ENCODE results near the gene PITPNC1. TPM values are rescaled to one million over a fixed set of nuclear protein-coding genes. Genes with fewer than 3 reads are reported as not detected.
"Not testable (repeated sequence)": the region's sequence is repeated elsewhere in the genome, so short reads cannot be mapped to it uniquely, and the experiment has no call there.

Gene PITPNC1
- total and polyA plus RNA-seq, 8 donors = 9.7 to 21.9 (median 11.3) TPM

DNA sequence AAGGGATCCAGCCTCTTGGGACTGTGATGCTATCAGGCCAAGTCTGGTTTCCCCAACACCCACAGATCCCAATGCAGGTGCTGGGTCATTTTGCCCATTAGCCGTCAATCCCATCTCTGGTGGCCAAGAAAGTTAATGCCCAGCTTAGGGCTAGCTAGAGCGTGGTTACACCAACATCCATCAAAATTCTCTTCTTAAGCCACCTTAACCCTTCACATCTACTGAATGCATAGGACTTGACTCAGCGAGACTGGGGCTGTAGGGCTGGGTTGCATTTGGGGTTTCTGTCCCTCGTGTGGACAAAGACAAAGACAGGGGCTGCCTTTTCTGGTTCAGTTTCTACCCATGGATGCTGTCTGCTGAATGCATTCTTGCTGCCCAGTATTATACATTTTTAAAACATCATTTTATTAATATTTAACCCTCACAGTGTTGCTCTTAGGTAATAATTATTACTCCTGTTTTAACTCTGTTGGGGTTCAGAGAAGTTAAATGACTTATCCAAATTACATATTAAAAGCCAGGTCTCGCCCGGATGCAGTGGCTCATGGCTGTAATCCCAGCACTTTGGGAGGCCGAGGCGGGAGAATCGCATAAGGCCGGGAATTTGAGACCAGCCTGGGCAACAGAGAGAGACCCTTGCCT is 199.5 kb downstream of the PITPNC1 start:
- TF ChIP-seq, protein P1, sequence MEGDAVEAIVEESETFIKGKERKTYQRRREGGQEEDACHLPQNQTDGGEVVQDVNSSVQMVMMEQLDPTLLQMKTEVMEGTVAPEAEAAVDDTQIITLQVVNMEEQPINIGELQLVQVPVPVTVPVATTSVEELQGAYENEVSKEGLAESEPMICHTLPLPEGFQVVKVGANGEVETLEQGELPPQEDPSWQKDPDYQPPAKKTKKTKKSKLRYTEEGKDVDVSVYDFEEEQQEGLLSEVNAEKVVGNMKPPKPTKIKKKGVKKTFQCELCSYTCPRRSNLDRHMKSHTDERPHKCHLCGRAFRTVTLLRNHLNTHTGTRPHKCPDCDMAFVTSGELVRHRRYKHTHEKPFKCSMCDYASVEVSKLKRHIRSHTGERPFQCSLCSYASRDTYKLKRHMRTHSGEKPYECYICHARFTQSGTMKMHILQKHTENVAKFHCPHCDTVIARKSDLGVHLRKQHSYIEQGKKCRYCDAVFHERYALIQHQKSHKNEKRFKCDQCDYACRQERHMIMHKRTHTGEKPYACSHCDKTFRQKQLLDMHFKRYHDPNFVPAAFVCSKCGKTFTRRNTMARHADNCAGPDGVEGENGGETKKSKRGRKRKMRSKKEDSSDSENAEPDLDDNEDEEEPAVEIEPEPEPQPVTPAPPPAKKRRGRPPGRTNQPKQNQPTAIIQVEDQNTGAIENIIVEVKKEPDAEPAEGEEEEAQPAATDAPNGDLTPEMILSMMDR (IDR thresholded peaks at IDR 0.05) = no peak
- DNase-seq (no peak), ATAC-seq (no peak)
- Histone ChIP-seq H3K27ac (no peak overlapping the region), H3K9me3 (no peaks in the 10 kb centered on the region), H3K4me3 (no peak overlapping the region), H3K36me3 (no peaks in the 10 kb centered on the region), H3K4me1 (no peaks in the 10 kb centered on the region), H3K27me3 (no peaks in the 10 kb centered on the region)
- intact Hi-C loops (cut with DNase I) = no loop called here

DNA sequence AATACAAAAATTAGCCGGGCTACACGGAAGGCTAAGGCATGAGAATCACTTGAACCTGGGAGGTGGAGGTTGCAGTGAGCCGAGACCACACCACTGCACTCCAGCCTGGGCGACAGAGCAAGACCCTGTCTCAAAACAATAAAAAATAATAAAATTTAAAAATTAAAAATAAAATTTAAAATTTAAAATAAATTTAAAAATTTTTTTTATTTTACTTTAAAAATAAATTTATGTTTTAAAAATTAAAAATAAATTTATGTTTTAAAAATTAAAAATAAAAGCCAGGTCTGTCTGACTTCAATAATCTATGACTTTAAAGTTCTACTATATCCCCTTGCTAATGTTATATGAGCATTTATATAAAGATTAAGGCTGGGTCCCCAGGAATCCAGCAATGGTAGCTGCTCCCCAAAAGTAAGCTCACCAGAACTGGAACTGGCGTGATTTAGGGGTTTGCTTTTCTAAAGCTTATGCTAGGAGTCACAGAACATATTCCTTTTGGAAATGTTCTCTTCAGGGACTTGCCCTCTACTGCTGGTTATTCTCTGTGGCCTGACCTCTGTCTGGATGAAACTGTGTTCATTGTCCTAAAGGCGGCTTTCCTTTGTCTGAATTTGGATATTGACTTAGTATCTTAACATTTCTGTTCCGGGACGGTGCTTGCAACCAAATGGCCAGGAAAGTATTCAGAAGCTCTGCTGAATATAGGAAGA is 200.5 kb downstream of the PITPNC1 start:
- TF ChIP-seq, protein P1 (IDR thresholded peaks at IDR 0.05) = no peak
- no peaks in the 10 kb centered on the region for H3K9me3 ChIP-seq
- ATAC-seq = no peak
- no peak overlapping the region for H3K4me3 ChIP-seq
- no peaks in the 10 kb centered on the region for H3K36me3 ChIP-seq
- no peak for DNase-seq
- no peaks in the 10 kb centered on the region for H3K27me3 ChIP-seq
- no peaks in the 10 kb centered on the region for H3K4me1 ChIP-seq
- intact Hi-C loops (cut with DNase I) = no loop called here
- H3K27ac ChIP-seq = no peak overlapping the region

DNA sequence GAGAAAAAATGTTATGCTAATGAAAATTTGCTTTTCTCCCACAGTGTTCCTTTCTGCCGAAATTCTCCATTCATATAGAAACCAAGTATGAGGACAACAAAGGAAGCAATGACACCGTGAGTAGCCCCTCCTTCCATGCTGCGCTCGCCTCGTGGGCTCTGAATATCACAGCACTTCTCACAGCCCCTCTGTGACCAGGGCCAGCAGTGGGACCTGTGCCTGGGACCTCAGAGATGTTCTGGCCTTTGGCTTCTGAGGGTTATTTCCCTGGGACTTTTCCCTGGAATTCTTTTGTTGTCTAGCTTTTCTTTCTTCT is 201.0 kb downstream of the PITPNC1 start:
- ATAC-seq (no peak), DNase-seq (no peak)
- TF ChIP-seq, protein P1 (IDR thresholded peaks at IDR 0.05) = no peak
- Histone ChIP-seq H3K27ac (no peak overlapping the region), H3K4me1 (no peaks in the 10 kb centered on the region), H3K27me3 (no peaks in the 10 kb centered on the region), H3K9me3 (no peaks in the 10 kb centered on the region), H3K36me3 (no peaks in the 10 kb centered on the region), H3K4me3 (no peak overlapping the region)
- intact Hi-C loops (cut with DNase I) = no loop called here

DNA sequence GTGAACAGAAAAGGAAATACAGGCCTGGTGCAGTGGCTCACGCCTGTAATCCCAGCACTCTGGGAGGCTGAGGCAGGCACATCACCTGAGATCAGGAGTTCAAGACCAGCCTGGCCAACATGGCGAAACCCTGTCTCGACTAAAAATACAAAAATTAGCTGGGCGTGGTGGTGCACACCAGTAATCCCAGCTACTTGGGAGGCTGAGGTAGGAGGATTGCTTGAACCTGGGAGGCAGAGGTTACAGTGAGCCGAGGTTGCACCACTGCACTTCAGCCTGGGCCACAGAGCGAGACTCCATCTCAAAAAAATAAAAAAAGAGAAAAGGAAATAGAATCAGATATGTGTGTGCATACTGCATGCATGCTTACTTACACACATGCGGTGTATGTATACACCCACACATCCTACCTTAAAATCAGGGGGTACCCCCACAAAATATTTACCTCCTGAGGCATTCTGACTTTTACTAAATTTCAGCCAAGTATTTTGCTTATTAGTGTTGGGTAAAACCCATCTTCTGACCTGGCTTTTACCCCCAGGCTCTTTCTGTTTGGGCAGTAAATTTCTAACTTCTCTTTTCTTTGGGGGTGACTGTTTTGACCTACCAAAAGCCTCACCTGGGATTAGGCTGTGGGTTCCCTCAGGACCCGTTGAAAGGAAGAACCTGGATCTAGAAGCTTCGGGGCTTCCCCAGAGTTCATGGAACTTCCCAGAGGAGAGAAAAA is 201.8 kb downstream of the PITPNC1 start:
- DNase-seq; ATAC-seq; H3K36me3 ChIP-seq; H3K4me3 ChIP-seq; H3K4me1 ChIP-seq; intact Hi-C loops (cut with DNase I); H3K27ac ChIP-seq; H3K27me3 ChIP-seq; H3K9me3 ChIP-seq: not testable (repeated sequence)

DNA sequence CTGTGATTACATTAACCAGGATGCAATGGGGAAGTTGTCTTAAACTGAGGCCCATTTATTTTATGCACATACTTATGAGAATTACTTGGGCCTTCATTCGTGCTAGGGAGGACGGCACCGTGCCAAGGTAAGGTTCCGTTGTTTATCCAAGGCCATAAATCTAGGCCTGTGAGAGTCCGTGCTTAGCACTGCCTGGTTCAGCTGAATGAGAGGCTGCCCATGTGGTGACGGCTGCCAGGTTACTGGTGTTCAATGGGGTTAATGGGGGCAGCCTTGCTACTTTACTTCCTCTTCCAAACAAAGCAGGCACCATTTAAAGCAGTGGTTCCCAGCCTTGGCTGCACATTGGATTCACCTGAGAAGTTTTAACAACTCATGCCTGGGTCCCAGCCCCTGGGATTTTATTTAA is 205.6 kb downstream of the PITPNC1 start:
- ATAC-seq (no peak), DNase-seq (no peak)
- TF ChIP-seq, protein P1 (IDR thresholded peaks at IDR 0.05) = no peak
- Histone ChIP-seq H3K9me3 (no peaks in the 10 kb centered on the region), H3K27ac (no peak overlapping the region), H3K27me3 (no peaks in the 10 kb centered on the region), H3K4me1 (no peaks in the 10 kb centered on the region), H3K36me3 (no peaks in the 10 kb centered on the region), H3K4me3 (no peak overlapping the region)
- intact Hi-C loops (cut with DNase I) = no loop called here
